GM21825 (cell line): ENCODE data around the gene PAX6.

Experiments
- ATAC-seq: cut with Tn5 transposase; IDR thresholded peaks from one replicate; pipeline ENCODE4 v1.9.1; 2021; ENCODE audit warnings: mild to moderate bottlenecking, moderate library complexity; ENCODE audit not compliant: unreplicated experiment

PAX6 gene

GRCh38 chr11:31809857-31810778 is 1.0 kb downstream of the PAX6 start:
- no peak for ATAC-seq

GRCh38 chr11:31809541-31809856 is 1.6 kb downstream of the PAX6 start:
- no peak for ATAC-seq

- no peak for ATAC-seq
Measured at GRCh38 chr11:31808721-31809540, 2.2 kb downstream of the PAX6 start.

- ATAC-seq: no peak
Measured at GRCh38 chr11:31807799-31808667, 3.1 kb downstream of the PAX6 start.

- ATAC-seq: no peak
Measured at GRCh38 chr11:31806928-31807798, 4.0 kb downstream of the PAX6 start.

- ATAC-seq: no peak
Measured at GRCh38 chr11:31806186-31806927, 4.8 kb downstream of the PAX6 start.

- ATAC-seq: no peak
Measured at GRCh38 chr11:31805629-31806185, 5.4 kb downstream of the PAX6 start.

- no peak for ATAC-seq
Measured at GRCh38 chr11:31805037-31805628, 6.0 kb downstream of the PAX6 start.

- ATAC-seq: no peak
Measured at GRCh38 chr11:31804312-31805036, 6.6 kb downstream of the PAX6 start.

GRCh38 chr11:31803813-31804311 is 7.3 kb downstream of the PAX6 start:
- ATAC-seq: no peak

- no peak for ATAC-seq
Measured at GRCh38 chr11:31802990-31803812, 7.9 kb downstream of the PAX6 start.

- ATAC-seq: no peak
Measured at GRCh38 chr11:31802609-31802989, 8.5 kb downstream of the PAX6 start.

- ATAC-seq: no peak
Measured at GRCh38 chr11:31802000-31802551, 9.0 kb downstream of the PAX6 start.

- no peak for ATAC-seq
Measured at GRCh38 chr11:31801298-31801702, 9.8 kb downstream of the PAX6 start.

GRCh38 chr11:31800398-31801265 is 10.5 kb downstream of the PAX6 start:
- no peak for ATAC-seq
